Lower lobe of right lung (tissue), 2 donors: ENCODE results near the gene ZNF821. TPM values are rescaled to one million over a fixed set of nuclear protein-coding genes. Genes with fewer than 3 reads are reported as not detected.

Experiments
- ATAC-seq, 2 donors: fragments of 200-7000 bp; cut with Tn5 transposase; one replicate each; pipeline ENCODE4 v1.9.1; 2020 to 2022; ENCODE audit warnings: mild to moderate bottlenecking in 2 of 2, moderate library complexity in 2 of 2
- DNase-seq: peaks from one replicate; pipeline ENCODE4 v3.0.0-alpha.2; 2020
- H3K27ac ChIP-seq: fragments of 200-600 bp; one replicate; pipeline ENCODE4 v1.8.0; 2022
- H3K27me3 ChIP-seq: fragments of 200-600 bp; one replicate; pipeline ENCODE4 v1.8.0; 2022; ENCODE audit warnings: low read depth
- H3K36me3 ChIP-seq: fragments of 200-600 bp; one replicate; pipeline ENCODE4 v1.8.0; 2022; ENCODE audit warnings: mild to moderate bottlenecking
- H3K4me1 ChIP-seq: fragments of 200-600 bp; one replicate; pipeline ENCODE4 v1.8.0; 2022
- H3K4me3 ChIP-seq: fragments of 200-600 bp; one replicate; pipeline ENCODE4 v1.8.0; 2022; ENCODE audit warnings: mild to moderate bottlenecking
- H3K9me3 ChIP-seq: fragments of 200-600 bp; one replicate; pipeline ENCODE4 v1.8.0; 2022
- CTCF ChIP-seq: fragments of 200-600 bp; IDR thresholded peaks from one replicate; pipeline ENCODE4 v1.8.0; 2022; ENCODE audit warnings: antibody characterized with exemption, mild to moderate bottlenecking
- intact Hi-C: fragments of 100-400 bp; cut with DNase I; formaldehyde crosslinking; loops from one replicate; pipeline ENCODE4 v1.11.0; 2022
- total RNA-seq: library from RNA; stranded (reverse); fragmentation: NEBNext Ultra II Directional; extraction: Animal tissue kit (Norgen Biotek cat#: 25700); gene quantifications from one replicate; pipeline ENCODE4 v1.2.1, GENCODE V29; 2021
- donor health status: DM: no; HTN: yes; CAD: no; lungs with severe emphysema.

Gene ZNF821
- total RNA-seq, 1 donor from 2014 or later = 8.2 TPM

DNA sequence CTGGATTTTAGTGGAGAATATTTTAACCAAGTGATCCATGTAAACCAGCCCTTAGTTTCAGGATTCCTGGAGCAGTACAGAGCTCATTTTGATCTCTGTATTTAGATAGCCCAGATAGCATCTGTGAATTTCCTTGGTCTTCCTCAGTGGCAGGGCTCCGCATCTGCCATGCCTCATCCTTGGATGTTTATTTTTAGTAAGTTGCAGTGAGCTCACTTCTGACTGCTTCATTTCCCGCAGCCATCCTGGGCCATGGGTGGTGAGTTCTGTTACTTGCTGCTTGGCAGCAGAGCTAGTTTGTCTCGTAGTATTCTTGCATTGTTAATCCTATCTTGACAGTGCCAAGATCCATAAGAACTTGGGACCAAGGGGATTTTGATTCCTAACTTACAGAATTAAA, 45.1 kb upstream of the ZNF821 start:
- no peak for TF ChIP-seq CTCF
- DNase-seq (no peak), ATAC-seq (no peak)
- intact Hi-C loops = no loop called here
- H3K4me3 ChIP-seq = no peak overlapping the region
- peaks cover 82% of the 10 kb centered on the region for H3K36me3 ChIP-seq
- peak overlapping the region; percentile 53 for H3K27ac ChIP-seq
- H3K9me3 ChIP-seq = no peaks in the 10 kb centered on the region
- H3K4me1 ChIP-seq = peaks cover 38% of the 10 kb centered on the region
- no peaks in the 10 kb centered on the region for H3K27me3 ChIP-seq

DNA sequence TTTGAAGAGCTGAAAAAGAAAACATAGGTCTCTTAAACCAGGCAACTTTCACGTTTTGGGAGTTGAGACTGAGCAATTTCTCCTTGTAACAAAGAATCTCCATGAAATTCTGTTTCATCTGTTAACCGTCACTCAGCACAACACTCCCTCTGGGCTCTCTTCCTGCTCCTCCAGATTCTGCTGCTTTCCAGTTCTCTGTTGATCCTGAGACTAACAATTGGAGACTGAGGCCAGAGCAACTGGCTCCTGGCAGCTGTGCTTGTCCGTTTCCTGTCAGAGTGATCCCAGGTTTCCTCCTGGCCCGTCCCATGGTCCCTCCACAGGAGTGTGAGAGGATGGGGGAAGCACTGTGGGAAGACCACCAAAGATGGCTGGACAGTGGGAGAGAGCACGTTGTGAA, 43.8 kb upstream of the ZNF821 start:
- H3K36me3 ChIP-seq = peaks cover 83% of the 10 kb centered on the region
- H3K9me3 ChIP-seq = no peaks in the 10 kb centered on the region
- H3K4me3 ChIP-seq = no peak overlapping the region
- ATAC-seq (peak in 1 of 2 donors; percentile 14), DNase-seq (no peak)
- H3K27ac ChIP-seq = peak overlapping the region; percentile 53
- TF ChIP-seq CTCF = no peak
- no peaks in the 10 kb centered on the region for H3K27me3 ChIP-seq
- H3K4me1 ChIP-seq = peaks cover 38% of the 10 kb centered on the region
- intact Hi-C loops = no loop called here

DNA sequence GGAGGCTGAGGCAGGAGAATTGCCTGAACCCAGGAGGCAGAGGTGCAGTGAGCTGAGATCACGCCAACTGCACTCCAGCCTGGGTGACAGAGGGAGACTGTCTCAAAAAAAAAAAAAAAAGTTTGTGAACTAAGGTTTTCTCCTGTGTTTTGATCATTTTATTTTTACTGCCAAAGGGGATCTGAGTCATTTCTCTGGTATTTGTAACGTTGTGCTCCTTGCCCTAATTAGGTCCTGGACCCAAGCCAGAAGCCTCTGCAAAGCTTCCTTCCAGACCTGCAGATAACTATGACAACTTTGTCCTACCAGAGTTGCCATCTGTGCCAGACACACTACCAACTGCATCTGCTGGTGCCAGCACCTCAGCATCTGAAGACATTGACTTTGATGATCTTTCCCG, 43.4 kb upstream of the ZNF821 start:
- DNase-seq (no peak), ATAC-seq (peak; percentile 40 to 41)
- H3K27ac ChIP-seq = peak overlapping the region; percentile 53
- H3K4me1 ChIP-seq = peaks cover 38% of the 10 kb centered on the region
- intact Hi-C loops = no loop called here
- peaks cover 87% of the 10 kb centered on the region for H3K36me3 ChIP-seq
- H3K4me3 ChIP-seq = no peak overlapping the region
- H3K27me3 ChIP-seq = no peaks in the 10 kb centered on the region
- no peaks in the 10 kb centered on the region for H3K9me3 ChIP-seq
- no peak for TF ChIP-seq CTCF

DNA sequence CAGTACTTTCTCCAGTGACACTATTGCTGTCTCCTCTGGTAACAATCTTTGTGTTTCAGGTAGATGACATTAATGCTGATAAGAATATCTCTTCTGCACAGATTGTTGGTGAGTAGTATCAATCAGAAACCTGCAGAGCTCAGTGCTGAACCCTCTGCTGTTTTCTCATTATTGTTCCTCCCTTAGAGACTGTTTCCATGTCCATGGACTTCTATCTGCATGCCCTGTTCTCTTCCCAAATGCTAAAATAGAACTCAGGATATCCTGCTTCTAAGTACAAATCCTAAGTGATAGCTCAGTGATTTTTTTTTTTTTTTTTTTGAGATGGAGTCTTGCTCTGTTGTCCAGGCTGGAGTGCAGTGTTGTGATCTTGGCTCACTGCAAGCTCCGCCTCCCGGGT, 40.7 kb upstream of the ZNF821 start:
- DNase-seq (no peak), ATAC-seq (no peak)
- H3K4me3 ChIP-seq = no peak overlapping the region
- no peaks in the 10 kb centered on the region for H3K27me3 ChIP-seq
- no peak overlapping the region for H3K27ac ChIP-seq
- H3K36me3 ChIP-seq = peaks cover 99% of the 10 kb centered on the region
- TF ChIP-seq CTCF = no peak
- intact Hi-C loops = no loop called here
- peaks cover 38% of the 10 kb centered on the region for H3K4me1 ChIP-seq
- H3K9me3 ChIP-seq = no peaks in the 10 kb centered on the region

GRCh38 chr16:71923941-71924690, 40.1 kb upstream of the ZNF821 start:
- no peak for DNase-seq
- intact Hi-C loops = no loop called here
- Histone ChIP-seq H3K27me3 (no peaks in the 10 kb centered on the region), H3K4me1 (peaks cover 36% of the 10 kb centered on the region), H3K36me3 (peaks cover 99% of the 10 kb centered on the region), H3K9me3 (no peaks in the 10 kb centered on the region), H3K27ac (peak overlapping the region; percentile 27), H3K4me3 (no peak overlapping the region)
- TF ChIP-seq CTCF = no peak
- peak in 1 of 2 donors; percentile 19 for ATAC-seq
